NCI-H1417 (cell line): ENCODE results near the gene CSF1.

Source experiments
- DNase-seq, 3 experiments: peaks; one replicate each; lab custom pipeline; 2025; lab: John Stamatoyannopoulos, UW

The CSF1 gene

DNA sequence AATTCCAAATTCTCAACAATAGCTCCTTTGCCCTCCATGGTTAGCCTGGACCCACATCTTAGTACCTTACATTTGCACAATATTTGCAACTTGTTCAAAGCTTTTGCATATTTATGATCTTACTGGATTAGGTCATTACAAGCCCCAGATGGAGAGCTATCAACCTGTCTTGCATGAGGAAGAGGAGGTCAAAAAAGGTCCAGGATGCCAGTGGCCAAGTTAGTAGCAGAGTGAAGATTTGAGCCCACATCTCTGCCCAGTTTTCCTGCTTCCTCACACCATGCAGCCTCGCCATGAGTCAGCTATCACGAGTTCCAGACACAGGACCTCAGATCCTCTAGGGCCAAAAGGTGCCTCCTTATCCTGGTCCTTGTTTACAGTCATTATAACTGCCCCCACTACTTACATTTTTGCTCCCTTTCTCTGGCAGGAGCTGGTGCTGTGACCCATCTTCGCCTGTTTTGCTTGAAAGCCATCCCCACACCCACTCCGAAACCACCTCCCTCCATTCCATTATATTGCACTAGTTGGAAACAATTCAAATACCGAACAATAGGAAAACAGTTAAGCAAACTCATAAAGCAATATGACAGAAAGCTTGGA is 68.9 kb downstream of the CSF1 start:
- no peak for DNase-seq
